ENCODE results near the gene LMF1.
"Not testable (repeated sequence)": the region's sequence is repeated elsewhere in the genome, so short reads cannot be mapped to it uniquely, and the experiment has no call there.

Gene LMF1

DNA sequence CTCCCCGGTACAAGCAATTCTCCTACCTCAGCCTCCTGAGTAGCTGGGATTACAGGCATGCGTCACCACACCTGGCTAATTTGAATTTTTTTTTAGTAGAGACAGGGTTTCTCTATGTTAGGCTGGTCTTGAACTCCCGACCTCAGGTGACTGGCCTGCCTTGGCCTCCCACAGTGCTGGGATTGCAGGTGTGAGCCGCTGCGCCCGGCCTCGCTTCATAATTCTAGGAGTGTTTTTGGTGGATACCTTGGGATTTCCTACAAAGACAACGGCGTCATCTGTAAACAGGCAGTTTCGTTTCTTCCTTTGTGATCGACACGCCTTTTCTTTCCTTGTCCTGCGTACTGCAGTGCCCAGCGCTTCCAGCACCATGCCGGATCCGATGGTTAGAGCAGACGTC is 109.3 kb downstream of the LMF1 start:
- Histone ChIP-seq H3K27me3 (ENCODE audit: insufficient read depth, low read length) (no peaks in the 10 kb centered on the region), H3K9ac (ENCODE audit: low read depth, low read length) (no peak overlapping the region), H3K4me1 (ENCODE audit: insufficient read depth, low read length) (no peaks in the 10 kb centered on the region), H3K27ac (ENCODE audit: low read length) (no peak overlapping the region), H3K36me3 (ENCODE audit: insufficient read depth, low read depth, low read length) (no peaks in the 10 kb centered on the region), H3K4me3 (ENCODE audit: low read length) (no peak overlapping the region), H3K9me3 (ENCODE audit: insufficient read depth, low read depth, low read length) (peaks cover 16% of the 10 kb centered on the region)

DNA sequence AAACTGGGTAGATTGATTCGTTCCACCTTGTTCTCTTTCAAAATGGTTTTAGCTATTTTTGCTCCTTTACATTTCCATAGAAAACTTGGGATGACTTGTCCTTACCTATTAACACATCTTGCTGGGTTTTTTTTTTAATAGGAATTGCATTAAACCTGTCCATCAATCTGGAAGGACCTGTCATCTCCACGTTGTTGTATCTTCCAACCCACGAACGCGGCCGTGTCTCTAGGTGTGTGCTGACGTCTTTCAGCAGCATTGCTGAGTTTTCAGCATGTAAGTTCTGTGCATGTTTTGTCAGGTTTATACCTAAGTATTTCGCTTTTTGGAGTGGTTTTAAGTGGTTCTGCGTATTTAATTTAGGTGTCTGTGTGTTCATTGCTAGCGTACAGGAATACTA is 109.9 kb downstream of the LMF1 start:
- Histone ChIP-seq H3K9ac (ENCODE audit: low read depth, low read length) (no peak overlapping the region), H3K36me3 (ENCODE audit: insufficient read depth, low read depth, low read length) (no peaks in the 10 kb centered on the region), H3K9me3 (ENCODE audit: insufficient read depth, low read depth, low read length) (peaks cover 21% of the 10 kb centered on the region)

DNA sequence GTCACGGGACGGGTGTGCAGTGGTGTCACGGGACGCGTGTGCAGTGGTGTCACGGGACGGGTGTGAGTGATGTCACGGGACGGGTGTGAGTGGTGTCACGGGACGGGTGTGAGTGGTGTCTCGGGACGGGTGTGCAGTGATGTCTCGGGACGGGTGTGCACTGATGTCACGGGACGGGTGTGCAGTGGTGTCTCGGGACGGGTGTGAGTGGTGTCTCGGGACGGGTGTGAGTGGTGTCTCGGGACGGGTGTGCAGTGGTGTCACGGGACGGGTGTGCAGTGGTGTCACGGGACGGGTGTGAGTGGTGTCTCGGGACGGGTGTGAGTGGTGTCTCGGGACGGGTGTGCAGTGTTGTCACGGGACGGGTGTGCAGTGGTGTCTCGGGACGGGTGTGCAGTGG is 111.8 kb downstream of the LMF1 start:
- H3K4me1 ChIP-seq (ENCODE audit: insufficient read depth, low read length); H3K27ac ChIP-seq (ENCODE audit: low read length); H3K4me3 ChIP-seq (ENCODE audit: low read length); H3K9ac ChIP-seq (ENCODE audit: low read depth, low read length); H3K27me3 ChIP-seq (ENCODE audit: insufficient read depth, low read length); H3K36me3 ChIP-seq (ENCODE audit: insufficient read depth, low read depth, low read length): not testable (repeated sequence)
- peaks cover 26% of the 10 kb centered on the region for H3K9me3 ChIP-seq (ENCODE audit: insufficient read depth, low read depth, low read length)

More for the DNA sequence above, 109.9 kb downstream of the LMF1 start:
- Histone ChIP-seq H3K27me3 (ENCODE audit: insufficient read depth, low read length) (no peaks in the 10 kb centered on the region), H3K4me3 (ENCODE audit: low read length) (no peak overlapping the region), H3K27ac (ENCODE audit: low read length) (no peak overlapping the region), H3K4me1 (ENCODE audit: insufficient read depth, low read length) (no peaks in the 10 kb centered on the region)

DNA sequence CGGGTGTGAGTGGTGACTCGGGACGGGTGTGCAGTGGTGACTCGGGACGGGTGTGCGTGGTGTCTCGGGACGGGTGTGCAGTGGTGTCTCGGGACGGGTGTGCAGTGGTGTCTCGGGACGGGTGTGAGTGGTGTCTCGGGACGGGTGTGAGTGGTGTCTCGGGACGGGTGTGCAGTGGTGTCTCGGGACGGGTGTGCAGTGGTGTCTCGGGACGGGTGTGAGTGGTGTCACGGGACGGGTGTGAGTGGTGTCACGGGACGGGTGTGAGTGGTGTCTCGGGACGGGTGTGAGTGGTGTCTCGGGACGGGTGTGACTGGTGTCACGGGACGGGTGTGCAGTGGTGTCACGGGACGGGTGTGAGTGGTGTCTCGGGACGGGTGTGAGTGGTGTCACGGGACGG is 112.3 kb downstream of the LMF1 start:
- peaks cover 31% of the 10 kb centered on the region for H3K9me3 ChIP-seq (ENCODE audit: insufficient read depth, low read depth, low read length)
- H3K27ac ChIP-seq (ENCODE audit: low read length); H3K9ac ChIP-seq (ENCODE audit: low read depth, low read length); H3K36me3 ChIP-seq (ENCODE audit: insufficient read depth, low read depth, low read length); H3K27me3 ChIP-seq (ENCODE audit: insufficient read depth, low read length); H3K4me3 ChIP-seq (ENCODE audit: low read length); H3K4me1 ChIP-seq (ENCODE audit: insufficient read depth, low read length): not testable (repeated sequence)

DNA sequence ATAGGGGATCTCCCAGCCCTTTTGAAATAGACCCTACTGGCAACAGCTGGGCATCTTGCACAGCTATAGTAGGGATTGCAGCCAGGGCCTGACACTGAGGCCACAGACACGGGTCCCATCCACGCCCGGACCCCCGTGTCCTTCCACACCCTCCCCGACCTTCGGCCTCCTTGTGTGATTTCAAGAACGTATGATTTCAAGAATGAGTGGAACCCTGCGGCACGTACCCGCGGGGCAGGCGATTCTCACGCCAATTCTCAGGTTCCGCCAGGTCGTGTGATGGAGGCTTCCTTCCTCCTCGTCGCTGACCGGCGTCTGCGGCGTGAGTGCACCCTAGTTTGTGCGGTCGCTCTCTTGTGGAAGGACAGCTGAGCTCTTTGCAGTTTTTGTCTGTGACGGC is 114.0 kb downstream of the LMF1 start:
- H3K36me3 ChIP-seq (ENCODE audit: insufficient read depth, low read depth, low read length): no peaks in the 10 kb centered on the region
- H3K9ac ChIP-seq (ENCODE audit: low read depth, low read length): no peak overlapping the region
- H3K27me3 ChIP-seq (ENCODE audit: insufficient read depth, low read length): no peaks in the 10 kb centered on the region
- H3K4me1 ChIP-seq (ENCODE audit: insufficient read depth, low read length): no peaks in the 10 kb centered on the region
- H3K9me3 ChIP-seq (ENCODE audit: insufficient read depth, low read depth, low read length): peaks cover 33% of the 10 kb centered on the region
- no peak overlapping the region for H3K4me3 ChIP-seq (ENCODE audit: low read length)
- no peak overlapping the region for H3K27ac ChIP-seq (ENCODE audit: low read length)

DNA sequence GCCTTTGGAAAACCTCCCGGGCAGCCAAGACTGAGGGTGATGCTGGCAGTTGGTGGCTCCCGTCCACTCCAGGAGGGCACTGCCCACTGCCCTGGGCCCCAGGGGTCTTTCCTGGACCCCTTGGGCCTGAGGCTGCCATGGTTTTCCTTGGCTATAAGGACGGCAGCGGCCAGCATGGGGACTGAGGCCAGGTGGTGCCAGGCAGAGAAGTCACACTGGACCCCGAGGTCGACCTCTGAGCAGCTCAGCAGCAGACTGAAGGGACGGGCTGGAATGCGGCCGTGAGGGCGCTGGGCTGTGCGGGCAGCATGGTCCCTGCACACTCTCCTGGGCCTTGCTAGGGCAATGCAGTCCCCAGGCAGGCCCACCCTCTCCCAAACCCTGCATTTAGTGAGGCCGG is 114.7 kb downstream of the LMF1 start:
- H3K9ac ChIP-seq (ENCODE audit: low read depth, low read length): no peak overlapping the region
- H3K4me3 ChIP-seq (ENCODE audit: low read length): no peak overlapping the region
- no peaks in the 10 kb centered on the region for H3K27me3 ChIP-seq (ENCODE audit: insufficient read depth, low read length)
- no peak overlapping the region for H3K27ac ChIP-seq (ENCODE audit: low read length)
- H3K9me3 ChIP-seq (ENCODE audit: insufficient read depth, low read depth, low read length): peaks cover 40% of the 10 kb centered on the region
- no peaks in the 10 kb centered on the region for H3K36me3 ChIP-seq (ENCODE audit: insufficient read depth, low read depth, low read length)
- H3K4me1 ChIP-seq (ENCODE audit: insufficient read depth, low read length): no peaks in the 10 kb centered on the region

DNA sequence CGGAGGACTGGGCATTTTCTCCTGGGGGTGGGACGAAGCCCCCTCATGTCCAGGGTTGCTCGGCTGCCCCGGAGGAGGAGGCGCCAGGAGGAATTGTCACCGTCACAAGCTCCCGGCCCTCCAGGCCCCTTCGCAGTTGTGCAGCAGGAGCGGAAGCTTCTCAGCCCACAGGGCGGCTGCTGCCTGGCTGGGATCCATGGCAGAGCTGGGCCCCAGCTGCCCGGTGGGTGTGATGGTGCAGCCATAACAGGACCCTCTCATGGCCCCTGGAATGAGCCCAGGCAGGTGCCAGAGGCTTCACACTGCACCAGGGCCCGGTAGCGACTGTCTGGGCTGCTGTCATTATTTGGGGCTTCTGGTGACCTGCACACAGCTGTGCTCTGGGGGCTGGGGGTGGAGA is 115.3 kb downstream of the LMF1 start:
- H3K27ac ChIP-seq (ENCODE audit: low read length): no peak overlapping the region
- no peak overlapping the region for H3K9ac ChIP-seq (ENCODE audit: low read depth, low read length)
- H3K36me3 ChIP-seq (ENCODE audit: insufficient read depth, low read depth, low read length): no peaks in the 10 kb centered on the region
- H3K27me3 ChIP-seq (ENCODE audit: insufficient read depth, low read length): no peaks in the 10 kb centered on the region
- peaks cover 43% of the 10 kb centered on the region for H3K9me3 ChIP-seq (ENCODE audit: insufficient read depth, low read depth, low read length)
- no peaks in the 10 kb centered on the region for H3K4me1 ChIP-seq (ENCODE audit: insufficient read depth, low read length)
- H3K4me3 ChIP-seq (ENCODE audit: low read length): no peak overlapping the region

DNA sequence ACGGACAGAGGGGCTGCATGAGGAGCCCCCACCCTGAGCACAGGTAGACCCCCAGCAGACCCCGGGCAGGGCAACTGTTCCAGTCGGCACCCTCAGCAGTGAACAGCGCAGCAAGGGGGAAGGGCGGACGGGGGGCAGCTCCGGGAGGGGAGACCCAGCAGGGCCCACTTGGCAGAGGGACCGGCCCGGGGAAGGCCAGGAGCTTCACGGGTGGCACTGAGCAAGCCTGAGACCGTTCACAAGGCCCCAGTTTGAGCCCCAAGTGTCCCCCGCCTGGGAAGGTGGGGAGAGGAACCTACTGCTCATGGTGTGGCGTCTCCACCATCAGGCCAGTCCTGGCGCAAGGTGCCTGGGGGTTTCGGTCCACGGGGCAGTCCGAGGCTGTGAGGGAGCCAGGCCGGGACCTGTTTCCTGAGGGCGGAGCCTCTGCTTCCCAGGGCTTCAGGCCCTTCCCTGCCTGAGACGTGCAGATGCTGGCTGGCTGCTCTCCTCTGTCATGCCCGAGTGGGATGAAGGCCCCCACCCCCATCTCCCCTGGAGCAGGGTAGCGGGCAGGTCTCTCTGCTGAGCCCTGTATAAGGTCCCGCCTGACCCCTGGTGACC is 115.9 kb downstream of the LMF1 start:
- no peak overlapping the region for H3K27ac ChIP-seq (ENCODE audit: low read length)
- H3K27me3 ChIP-seq (ENCODE audit: insufficient read depth, low read length): no peaks in the 10 kb centered on the region
- H3K9ac ChIP-seq (ENCODE audit: low read depth, low read length): no peak overlapping the region
- no peaks in the 10 kb centered on the region for H3K4me1 ChIP-seq (ENCODE audit: insufficient read depth, low read length)
- no peaks in the 10 kb centered on the region for H3K36me3 ChIP-seq (ENCODE audit: insufficient read depth, low read depth, low read length)
- no peak overlapping the region for H3K4me3 ChIP-seq (ENCODE audit: low read length)
- peaks cover 49% of the 10 kb centered on the region for H3K9me3 ChIP-seq (ENCODE audit: insufficient read depth, low read depth, low read length)

DNA sequence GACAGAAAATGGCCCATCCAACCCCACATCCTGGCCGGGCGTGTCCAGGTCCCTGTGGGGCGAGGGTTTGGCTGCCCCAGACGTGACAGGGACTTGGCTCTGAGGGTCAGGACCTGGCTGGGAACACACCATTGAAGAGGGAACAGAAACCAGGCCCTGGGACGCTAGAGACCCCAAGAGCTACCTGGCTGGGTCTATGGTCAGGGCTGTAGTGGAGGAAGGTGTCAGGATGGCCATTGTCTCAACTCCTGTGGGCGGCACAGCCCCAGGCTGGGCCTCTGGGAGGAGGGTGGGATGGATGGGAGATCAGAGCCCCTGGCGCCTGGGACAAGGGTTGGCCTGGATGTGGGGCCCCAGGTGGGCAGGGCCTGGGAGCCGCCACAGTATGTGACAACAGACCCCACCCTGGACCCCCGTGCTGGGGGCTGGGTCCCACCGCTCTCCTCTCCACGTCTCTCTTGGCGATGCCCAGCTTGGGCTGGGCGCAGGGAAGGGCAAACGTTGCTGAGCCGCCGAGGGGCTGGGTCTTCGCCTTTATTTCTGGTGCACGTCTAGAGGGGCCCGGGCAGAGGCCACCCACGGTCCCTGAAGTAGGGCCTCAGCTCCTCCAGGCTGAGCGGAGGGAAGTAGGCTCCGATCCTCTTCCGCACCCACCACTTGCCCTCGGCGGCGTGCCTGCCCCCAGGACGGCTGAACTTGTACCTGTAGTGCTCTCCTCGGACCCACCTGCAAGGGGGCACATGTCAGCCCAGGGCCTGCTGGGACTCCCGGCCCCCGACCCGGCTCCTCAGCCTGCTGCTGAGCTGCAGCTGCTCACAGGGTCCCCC is 116.6 kb downstream of the LMF1 start:
- Histone ChIP-seq H3K9ac (ENCODE audit: low read depth, low read length) (no peak overlapping the region), H3K4me3 (ENCODE audit: low read length) (no peak overlapping the region), H3K9me3 (ENCODE audit: insufficient read depth, low read depth, low read length) (peaks cover 53% of the 10 kb centered on the region), H3K4me1 (ENCODE audit: insufficient read depth, low read length) (no peaks in the 10 kb centered on the region), H3K27me3 (ENCODE audit: insufficient read depth, low read length) (no peaks in the 10 kb centered on the region), H3K36me3 (ENCODE audit: insufficient read depth, low read depth, low read length) (no peaks in the 10 kb centered on the region), H3K27ac (ENCODE audit: low read length) (no peak overlapping the region)

DNA sequence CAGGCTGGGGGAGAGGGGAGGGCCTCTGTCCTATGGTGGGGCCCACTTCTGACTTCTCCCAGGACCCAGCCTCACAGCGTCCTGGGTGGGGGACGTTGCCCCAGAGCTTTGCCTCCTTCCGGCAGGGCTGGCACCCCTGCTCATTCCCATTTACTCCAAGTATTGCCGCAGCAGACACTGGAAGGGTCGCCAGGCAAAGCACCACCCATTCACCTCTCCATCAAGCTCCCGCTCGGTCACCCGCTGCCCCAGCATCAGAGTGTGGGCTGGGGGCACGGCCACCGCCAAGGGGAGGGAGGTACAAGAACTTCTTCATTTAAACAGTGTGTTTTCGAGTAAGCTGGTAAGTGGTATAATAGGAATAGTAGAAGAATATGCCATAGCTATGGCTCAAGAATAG is 117.5 kb downstream of the LMF1 start:
- H3K9me3 ChIP-seq (ENCODE audit: insufficient read depth, low read depth, low read length): peaks cover 61% of the 10 kb centered on the region
- no peaks in the 10 kb centered on the region for H3K36me3 ChIP-seq (ENCODE audit: insufficient read depth, low read depth, low read length)
- H3K4me3 ChIP-seq (ENCODE audit: low read length): no peak overlapping the region
- no peaks in the 10 kb centered on the region for H3K27me3 ChIP-seq (ENCODE audit: insufficient read depth, low read length)
- no peak overlapping the region for H3K27ac ChIP-seq (ENCODE audit: low read length)
- H3K9ac ChIP-seq (ENCODE audit: low read depth, low read length): no peak overlapping the region
- no peaks in the 10 kb centered on the region for H3K4me1 ChIP-seq (ENCODE audit: insufficient read depth, low read length)

DNA sequence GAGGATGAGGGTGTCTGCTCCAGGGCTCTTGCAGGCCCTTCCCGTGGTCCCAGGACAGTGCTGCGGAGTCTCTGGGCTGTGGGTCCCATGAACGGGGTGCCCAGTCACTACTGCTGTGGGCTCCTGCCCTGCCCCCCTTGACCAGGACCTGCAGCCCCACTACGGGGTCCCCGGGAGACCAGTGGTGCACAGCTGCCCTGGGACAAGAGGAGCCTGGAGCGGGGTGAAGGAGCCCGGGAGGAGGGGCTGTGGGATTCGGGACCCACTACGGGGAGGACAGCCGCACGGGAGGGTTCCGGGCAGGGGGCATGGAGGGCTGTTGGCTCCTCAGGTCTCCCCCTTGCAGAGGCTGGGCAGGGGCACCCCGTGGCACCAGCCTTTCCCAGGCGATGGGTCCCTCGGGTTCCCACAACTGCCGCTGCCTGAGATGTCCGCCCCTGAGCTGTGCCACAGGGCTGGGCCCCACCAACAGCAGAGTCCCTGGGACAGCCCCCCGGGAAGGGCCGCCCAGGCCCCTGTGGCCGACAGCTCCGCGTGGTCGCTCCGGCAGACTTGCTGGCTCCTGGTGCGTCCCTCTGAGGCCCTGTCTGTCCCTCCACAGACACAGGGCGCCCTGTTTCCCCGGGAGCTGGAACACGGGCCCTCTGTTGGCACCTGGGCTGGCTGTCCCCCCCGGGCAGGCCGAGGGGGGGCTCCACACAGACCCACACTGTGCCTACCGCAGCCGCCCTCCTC is 118.2 kb downstream of the LMF1 start:
- H3K4me1 ChIP-seq (ENCODE audit: insufficient read depth, low read length): no peaks in the 10 kb centered on the region
- H3K27me3 ChIP-seq (ENCODE audit: insufficient read depth, low read length): no peaks in the 10 kb centered on the region
- H3K4me3 ChIP-seq (ENCODE audit: low read length): no peak overlapping the region
- no peaks in the 10 kb centered on the region for H3K36me3 ChIP-seq (ENCODE audit: insufficient read depth, low read depth, low read length)
- H3K27ac ChIP-seq (ENCODE audit: low read length): no peak overlapping the region
- peaks cover 67% of the 10 kb centered on the region for H3K9me3 ChIP-seq (ENCODE audit: insufficient read depth, low read depth, low read length)
- no peak overlapping the region for H3K9ac ChIP-seq (ENCODE audit: low read depth, low read length)

DNA sequence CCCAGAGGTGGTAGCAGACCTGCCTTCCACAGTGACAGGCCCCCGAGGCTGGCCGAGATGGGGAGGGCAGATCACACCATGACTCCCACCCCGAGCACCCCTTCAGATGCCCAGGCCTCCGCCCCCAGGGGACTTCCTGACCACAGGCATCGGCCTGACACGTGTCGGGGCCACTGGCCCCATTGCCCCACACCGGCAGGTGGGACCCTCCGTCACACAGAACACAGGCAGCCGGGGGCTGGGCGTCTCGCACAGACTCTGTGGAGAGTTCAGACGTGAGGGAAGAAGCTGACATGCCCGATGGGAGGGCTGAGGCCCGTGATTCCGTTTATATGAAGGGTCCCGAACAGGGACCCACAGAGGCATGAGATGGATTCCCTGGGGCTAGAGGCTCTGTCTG is 118.9 kb downstream of the LMF1 start:
- no peak overlapping the region for H3K27ac ChIP-seq (ENCODE audit: low read length)
- H3K4me1 ChIP-seq (ENCODE audit: insufficient read depth, low read length): no peaks in the 10 kb centered on the region
- no peak overlapping the region for H3K9ac ChIP-seq (ENCODE audit: low read depth, low read length)
- H3K36me3 ChIP-seq (ENCODE audit: insufficient read depth, low read depth, low read length): no peaks in the 10 kb centered on the region
- H3K4me3 ChIP-seq (ENCODE audit: low read length): no peak overlapping the region
- H3K9me3 ChIP-seq (ENCODE audit: insufficient read depth, low read depth, low read length): peaks cover 70% of the 10 kb centered on the region
- no peaks in the 10 kb centered on the region for H3K27me3 ChIP-seq (ENCODE audit: insufficient read depth, low read length)
